GM19238 (cell line): ENCODE data around the gene ELFN1.

Experiments
- DNase-seq: peaks from one replicate; pipeline ENCODE4 v3.0.0; 2011; ENCODE audit warnings: low spot score; ENCODE audit not compliant: insufficient read length

The ELFN1 gene

DNA sequence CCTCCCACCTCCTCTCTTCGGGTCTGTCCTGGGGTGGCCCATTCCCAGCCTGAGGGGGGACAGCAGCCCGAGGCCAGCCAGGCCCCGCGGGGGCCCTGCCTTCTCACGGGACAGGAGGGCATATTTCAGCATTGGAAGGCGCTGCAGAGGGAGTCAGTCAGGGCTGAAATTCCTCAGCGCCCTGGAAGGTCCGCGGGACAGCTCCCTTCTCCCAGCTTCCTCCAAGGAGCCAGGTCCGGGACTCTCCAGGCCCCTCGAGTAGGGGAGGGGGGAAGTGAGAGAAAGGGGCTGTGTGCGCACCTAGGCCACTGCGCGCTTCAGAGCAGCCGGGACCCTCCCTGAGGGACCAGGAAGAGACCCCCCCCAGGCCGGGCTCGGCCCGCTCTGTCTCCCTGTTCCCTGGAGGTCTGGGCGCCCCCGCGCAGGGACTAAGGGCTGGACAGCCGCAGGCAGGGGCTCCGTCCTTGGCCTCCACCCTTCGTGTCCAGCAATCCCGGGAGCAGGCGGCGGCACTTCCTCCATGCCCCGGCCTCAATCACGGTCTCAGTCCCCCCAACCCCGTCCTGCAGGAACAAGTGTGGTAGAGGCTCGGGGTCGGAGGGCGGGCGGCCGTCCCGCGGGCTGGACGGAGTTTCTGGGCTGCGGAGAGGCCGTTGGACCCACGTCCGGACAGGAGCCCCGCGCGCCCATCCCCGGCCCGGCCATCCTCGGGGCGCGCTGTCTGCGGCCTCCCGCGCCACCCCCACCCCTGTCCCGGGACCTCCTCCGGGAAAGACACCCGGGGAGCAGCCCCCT, 6.0 kb upstream of the ELFN1 start:
- no peak for DNase-seq

- DNase-seq: no peak
Measured at GRCh38 chr7:1664711-1665548, 5.1 kb upstream of the ELFN1 start.

- DNase-seq: no peak
Measured at GRCh38 chr7:1665549-1666316, 4.3 kb upstream of the ELFN1 start.

DNA sequence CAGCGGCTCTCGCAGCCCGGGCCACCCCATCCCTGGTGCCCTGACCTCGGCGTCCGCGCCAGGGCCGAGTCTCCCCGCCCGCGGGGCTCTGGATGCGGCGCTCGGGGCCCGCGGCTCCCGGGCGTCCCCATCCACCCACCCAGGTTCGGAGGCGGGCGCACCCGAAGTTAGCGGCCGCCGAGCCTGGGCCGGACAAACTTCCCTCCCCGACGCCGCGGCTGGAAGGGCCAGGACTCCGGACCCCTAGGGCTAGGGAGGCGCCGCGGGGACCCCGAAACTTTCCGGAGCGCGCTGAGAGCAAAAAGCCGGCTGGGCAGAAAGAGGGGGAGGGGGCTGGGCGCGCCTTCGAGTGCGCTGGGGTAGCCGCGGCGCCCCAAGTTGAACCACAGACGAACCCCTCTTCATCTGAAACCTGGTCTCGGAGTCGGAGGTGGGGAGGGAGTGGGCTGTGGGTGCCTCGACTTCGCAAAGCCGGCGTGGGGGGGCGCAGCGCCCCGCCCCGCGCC, 3.7 kb upstream of the ELFN1 start:
- no peak for DNase-seq

DNA sequence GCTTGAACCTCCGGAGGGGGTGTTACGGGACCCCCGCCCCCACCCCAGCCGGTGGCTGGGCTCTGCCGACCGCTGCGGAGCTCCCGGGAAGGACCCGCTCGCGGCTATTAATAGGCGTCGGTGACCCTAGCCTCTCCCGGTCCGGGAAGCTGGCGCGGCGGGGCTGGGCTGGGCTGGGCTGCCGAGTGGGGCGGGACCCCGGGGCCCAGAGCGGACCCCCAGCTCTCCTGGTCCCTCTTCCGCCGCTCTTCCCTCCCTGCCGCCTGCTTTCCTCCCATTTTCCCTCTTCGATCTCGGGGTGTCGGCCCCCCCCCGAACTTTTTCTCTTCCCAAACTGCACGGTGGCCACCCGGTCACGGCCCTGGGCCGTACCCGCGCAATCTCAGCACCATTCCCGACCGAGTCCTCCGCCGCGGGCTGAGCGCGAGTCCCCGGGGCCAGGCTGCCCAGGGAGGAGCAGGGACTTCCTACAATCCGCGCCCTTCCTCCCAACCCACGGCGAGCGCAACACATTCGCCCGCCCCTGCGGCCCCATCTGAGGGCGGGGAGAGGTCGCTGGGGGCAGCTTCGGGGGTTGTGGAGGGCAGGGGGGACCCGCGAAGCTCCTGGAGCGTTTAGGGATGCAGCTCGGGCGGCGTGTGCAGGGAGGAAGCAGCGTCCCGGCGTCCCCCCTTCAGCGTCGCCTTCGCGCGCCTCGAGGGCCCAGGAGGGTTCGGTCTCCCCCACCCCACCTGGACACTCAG, 3.1 kb upstream of the ELFN1 start:
- no peak for DNase-seq

GRCh38 chr7:1667566-1668395, 2.3 kb upstream of the ELFN1 start:
- no peak for DNase-seq

GRCh38 chr7:1668396-1669063, 1.5 kb upstream of the ELFN1 start:
- no peak for DNase-seq

GRCh38 chr7:1669064-1669951, 769 bp upstream of the ELFN1 start:
- DNase-seq: no peak

GRCh38 chr7:1670894-1671593, 967 bp downstream of the ELFN1 start:
- DNase-seq: no peak

DNA sequence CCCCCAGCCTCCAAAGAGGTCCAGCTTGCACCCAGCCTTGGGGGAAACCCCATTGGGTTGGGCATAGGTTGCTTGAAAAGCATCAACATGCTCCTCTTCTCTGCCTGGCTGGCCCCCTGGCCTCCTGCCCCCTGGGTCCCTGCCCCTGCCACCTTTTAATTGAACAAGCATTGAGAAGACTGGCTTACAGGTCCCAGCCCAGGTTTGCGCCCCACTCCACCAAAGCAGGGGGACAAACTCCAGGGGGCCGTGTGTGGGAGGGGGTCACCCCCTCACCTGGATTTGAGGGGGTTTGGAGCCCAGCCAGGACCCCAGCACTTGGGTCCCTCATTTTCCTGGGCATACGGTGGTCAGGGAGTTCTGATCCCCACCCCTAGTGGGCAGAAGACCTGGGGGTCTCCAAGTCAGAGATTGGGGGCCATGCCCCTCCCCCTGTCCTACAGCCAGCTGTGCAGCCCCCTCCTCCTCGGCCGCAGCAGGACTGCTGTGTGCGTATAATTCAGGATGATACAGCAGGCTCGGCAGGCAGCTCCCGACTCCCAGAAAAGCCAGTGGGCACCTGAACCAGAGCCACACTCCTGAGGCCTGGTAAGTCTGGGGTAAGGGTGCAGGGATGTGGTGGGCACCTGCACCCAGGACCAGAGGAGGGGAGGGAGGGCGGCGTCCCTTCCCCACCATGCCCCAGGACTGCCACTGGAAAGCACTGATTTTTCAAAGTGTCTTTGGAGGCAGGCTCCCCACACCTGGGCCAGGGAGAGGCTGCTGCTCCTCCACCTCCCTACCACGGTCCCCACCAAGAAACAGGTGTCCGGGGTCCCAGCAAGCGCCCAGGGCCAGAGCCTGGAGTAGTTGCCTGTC, 1.7 kb downstream of the ELFN1 start:
- no peak for DNase-seq

DNA sequence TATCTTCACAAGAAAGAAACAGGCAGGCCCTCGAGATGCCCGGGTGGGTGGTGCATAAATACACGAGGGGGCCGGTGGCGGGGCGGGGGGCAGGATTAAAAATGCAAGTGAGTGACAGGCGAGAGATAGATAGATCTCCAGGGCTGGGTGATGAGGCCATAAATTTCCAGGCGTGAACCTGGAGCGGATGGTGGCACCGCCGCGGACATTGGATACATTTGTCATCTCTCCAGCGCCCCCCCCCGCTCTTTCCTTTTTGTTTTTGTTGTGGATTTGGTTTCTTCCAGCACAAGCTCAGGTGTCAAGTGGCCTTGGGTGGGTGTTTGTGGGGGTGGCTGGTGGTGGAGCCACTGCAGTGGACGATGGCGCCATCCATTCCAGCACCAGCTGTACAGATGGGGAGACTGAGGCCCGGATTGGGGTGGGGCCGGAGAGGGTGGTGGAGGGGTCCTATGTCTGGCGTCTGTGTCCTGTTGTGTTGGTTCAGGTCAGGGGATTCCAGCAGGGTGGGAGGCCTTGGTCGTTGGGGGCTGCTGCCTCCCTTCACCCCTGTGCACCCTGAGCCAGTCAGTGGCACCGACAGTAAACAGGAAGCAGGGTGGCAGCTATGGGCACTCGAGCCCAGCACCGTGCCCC, 2.9 kb downstream of the ELFN1 start:
- DNase-seq: no peak

DNA sequence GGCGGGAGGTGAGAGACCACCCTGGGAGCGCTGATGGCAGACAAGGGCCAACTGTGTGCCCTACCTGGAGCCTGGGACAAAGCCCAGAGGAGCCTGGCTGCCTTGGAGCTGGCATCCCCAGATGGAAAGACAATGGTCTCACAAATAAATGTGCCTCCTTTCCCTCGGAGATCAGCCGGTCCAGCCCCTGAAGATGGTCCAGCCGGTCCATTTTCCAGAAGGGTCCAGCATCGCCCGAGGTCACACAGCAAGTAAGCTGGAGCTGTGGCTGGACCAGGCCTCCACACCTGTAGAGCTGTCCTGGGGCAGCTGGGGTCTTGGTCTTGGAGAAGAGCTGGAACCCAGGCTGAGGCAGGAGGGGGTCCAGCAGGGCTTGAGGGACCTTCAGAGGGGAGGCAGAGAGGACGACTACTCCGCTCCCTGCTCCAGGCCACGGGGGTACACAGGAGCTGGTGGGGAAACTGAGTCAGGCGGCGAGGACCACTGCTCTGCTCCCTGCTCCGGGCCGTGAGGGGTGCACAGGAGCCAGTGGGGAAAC, 3.6 kb downstream of the ELFN1 start:
- DNase-seq: no peak

GRCh38 chr7:1674161-1675035, 4.3 kb downstream of the ELFN1 start:
- DNase-seq: no peak

- no peak for DNase-seq
Measured at GRCh38 chr7:1675036-1675671, 5.1 kb downstream of the ELFN1 start.
